MM.1S (cell line): ENCODE data around the gene CHST7.

ENCODE experiments used
- DNase-seq: peaks from one replicate; pipeline ENCODE4 v3.0.0-alpha.2; 2015
- H2AFZ ChIP-seq: fragments of 300-600 bp; sonication (generic); 2 replicates; pipeline ENCODE4 v1.6.0; 2016; ENCODE audit warnings: antibody characterized with exemption, low read length
- H3F3A ChIP-seq: fragments of 300-600 bp; sonication (generic); 2 replicates; pipeline ENCODE4 v1.6.1; 2016; ENCODE audit warnings: mild to moderate bottlenecking, antibody characterized with exemption, low read length, moderate library complexity, mixed read lengths; ENCODE audit not compliant: insufficient read depth
- H3K27ac ChIP-seq: fragments of 300-600 bp; sonication (generic); 2 replicates; pipeline ENCODE4 v1.5.1; 2016; ENCODE audit warnings: mild to moderate bottlenecking, low read length
- H3K27me3 ChIP-seq: fragments of 300-600 bp; sonication (generic); replicated peaks from 2 replicates; pipeline ENCODE4 v1.6.0; 2016; ENCODE audit warnings: low read length; ENCODE audit not compliant: insufficient read depth
- H3K36me3 ChIP-seq: fragments of 300-600 bp; sonication (generic); replicated peaks from 2 replicates; pipeline ENCODE4 v1.6.1; 2016; ENCODE audit warnings: mild to moderate bottlenecking, low read length, mixed read lengths; ENCODE audit not compliant: insufficient read depth
- H3K4me1 ChIP-seq: fragments of 300-600 bp; sonication (generic); 2 replicates; pipeline ENCODE4 v1.6.1; 2016; ENCODE audit warnings: low read length, mixed read lengths
- H3K4me2 ChIP-seq: fragments of 300-600 bp; sonication (generic); 2 replicates; pipeline ENCODE4 v1.6.0; 2016; ENCODE audit warnings: low read depth, low read length
- H3K4me3 ChIP-seq: fragments of 300-600 bp; sonication (generic); 2 replicates; pipeline ENCODE4 v1.5.1; 2016; ENCODE audit warnings: low read length, mixed read lengths
- H3K79me2 ChIP-seq: fragments of 300-600 bp; sonication (generic); 2 replicates; pipeline ENCODE4 v1.6.1; 2016; ENCODE audit warnings: mixed run types, low read length, mixed read lengths
- H3K9ac ChIP-seq: fragments of 300-600 bp; sonication (generic); 2 replicates; pipeline ENCODE4 v1.6.1; 2016; ENCODE audit warnings: low read length, mixed read lengths
- H3K9me2 ChIP-seq: fragments of 300-600 bp; sonication (generic); replicated peaks from 2 replicates; pipeline ENCODE4 v1.6.1; 2016; ENCODE audit warnings: mild to moderate bottlenecking, low read length, mixed read lengths; ENCODE audit not compliant: insufficient read depth
- H3K9me3 ChIP-seq: fragments of 300-600 bp; sonication (generic); replicated peaks from 2 replicates; pipeline ENCODE4 v1.6.1; 2016; ENCODE audit warnings: mild to moderate bottlenecking, low read length, mixed read lengths; ENCODE audit not compliant: insufficient read depth
- H4K20me1 ChIP-seq: fragments of 300-600 bp; sonication (generic); 2 replicates; pipeline ENCODE4 v1.6.1; 2016; ENCODE audit warnings: mild to moderate bottlenecking, low read length, moderate library complexity, mixed read lengths; ENCODE audit not compliant: insufficient read depth
- EZH2 ChIP-seq: fragments of 300-600 bp; sonication (generic); optimal IDR thresholded peaks from 2 replicates; pipeline ENCODE3; 2017; ENCODE audit warnings: low read depth, mild to moderate bottlenecking, antibody characterized with exemption, low read length, mixed read lengths
- EZH2phosphoT487 ChIP-seq: fragments of 300-600 bp; sonication (generic); IDR thresholded peaks from 2 replicates; pipeline ENCODE4 v1.6.1; 2018; ENCODE audit warnings: antibody characterized with exemption, low read length
- TF ChIP-seq, protein P1 (sequence below): fragments of 300-600 bp; sonication (generic); IDR thresholded peaks from 2 replicates; pipeline ENCODE4 v1.5.1; 2016; ENCODE audit warnings: antibody characterized with exemption, low read length, mixed read lengths

Gene CHST7

GRCh38 chrX:46582325-46582724 is 8.8 kb downstream of the CHST7 start:
- Histone ChIP-seq H4K20me1 (no peaks in the 10 kb centered on the region), H3K9me3 (no peaks in the 10 kb centered on the region), H2AFZ (no peak overlapping the region), H3K27me3 (no peaks in the 10 kb centered on the region), H3K27ac (no peak overlapping the region), H3K4me2 (no peak overlapping the region), H3K36me3 (no peaks in the 10 kb centered on the region), H3K4me1 (no peaks in the 10 kb centered on the region), H3K9me2 (no peaks in the 10 kb centered on the region), H3K4me3 (no peak overlapping the region), H3K9ac (no peak overlapping the region), H3K79me2 (peaks cover 1% of the 10 kb centered on the region), H3F3A (no peaks in the 10 kb centered on the region)
- TF ChIP-seq, protein P1, sequence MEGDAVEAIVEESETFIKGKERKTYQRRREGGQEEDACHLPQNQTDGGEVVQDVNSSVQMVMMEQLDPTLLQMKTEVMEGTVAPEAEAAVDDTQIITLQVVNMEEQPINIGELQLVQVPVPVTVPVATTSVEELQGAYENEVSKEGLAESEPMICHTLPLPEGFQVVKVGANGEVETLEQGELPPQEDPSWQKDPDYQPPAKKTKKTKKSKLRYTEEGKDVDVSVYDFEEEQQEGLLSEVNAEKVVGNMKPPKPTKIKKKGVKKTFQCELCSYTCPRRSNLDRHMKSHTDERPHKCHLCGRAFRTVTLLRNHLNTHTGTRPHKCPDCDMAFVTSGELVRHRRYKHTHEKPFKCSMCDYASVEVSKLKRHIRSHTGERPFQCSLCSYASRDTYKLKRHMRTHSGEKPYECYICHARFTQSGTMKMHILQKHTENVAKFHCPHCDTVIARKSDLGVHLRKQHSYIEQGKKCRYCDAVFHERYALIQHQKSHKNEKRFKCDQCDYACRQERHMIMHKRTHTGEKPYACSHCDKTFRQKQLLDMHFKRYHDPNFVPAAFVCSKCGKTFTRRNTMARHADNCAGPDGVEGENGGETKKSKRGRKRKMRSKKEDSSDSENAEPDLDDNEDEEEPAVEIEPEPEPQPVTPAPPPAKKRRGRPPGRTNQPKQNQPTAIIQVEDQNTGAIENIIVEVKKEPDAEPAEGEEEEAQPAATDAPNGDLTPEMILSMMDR = no peak
- TF ChIP-seq EZH2phosphoT487 (no peak), EZH2 (no peak)
- no peak for DNase-seq

DNA sequence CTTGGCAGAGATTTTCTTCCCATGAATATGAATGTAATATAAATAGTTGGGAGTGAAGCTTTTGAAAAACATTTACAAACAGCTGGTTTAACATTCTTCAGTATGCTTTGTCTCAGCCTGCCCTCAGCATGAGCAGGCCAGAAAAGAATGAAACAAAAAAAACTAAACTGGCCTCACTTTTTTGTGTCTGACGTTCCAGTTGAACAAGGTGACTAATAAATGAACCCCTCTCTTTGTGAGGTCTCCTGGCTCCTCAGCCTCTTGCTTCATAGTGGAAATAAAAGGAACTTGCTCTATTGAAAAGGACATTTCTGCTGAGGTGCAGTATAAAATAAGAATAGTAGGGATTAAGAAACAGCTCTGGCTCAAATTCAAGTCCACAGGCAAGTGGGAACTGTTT is 9.4 kb downstream of the CHST7 start:
- Histone ChIP-seq H4K20me1 (no peaks in the 10 kb centered on the region), H3K79me2 (no peaks in the 10 kb centered on the region; the same call in 1 of the 2 replicates), H3K27me3 (no peaks in the 10 kb centered on the region), H3K9me3 (no peaks in the 10 kb centered on the region), H3K9me2 (no peaks in the 10 kb centered on the region), H3K4me1 (no peaks in the 10 kb centered on the region), H3K36me3 (no peaks in the 10 kb centered on the region), H3K9ac (no peak overlapping the region), H3K4me2 (no peak overlapping the region), H3K27ac (no peak overlapping the region), H2AFZ (no peak overlapping the region), H3F3A (no peaks in the 10 kb centered on the region), H3K4me3 (no peak overlapping the region)
- TF ChIP-seq EZH2phosphoT487 (no peak), EZH2 (no peak)
- TF ChIP-seq, protein P1 = no peak
- DNase-seq = no peak

DNA sequence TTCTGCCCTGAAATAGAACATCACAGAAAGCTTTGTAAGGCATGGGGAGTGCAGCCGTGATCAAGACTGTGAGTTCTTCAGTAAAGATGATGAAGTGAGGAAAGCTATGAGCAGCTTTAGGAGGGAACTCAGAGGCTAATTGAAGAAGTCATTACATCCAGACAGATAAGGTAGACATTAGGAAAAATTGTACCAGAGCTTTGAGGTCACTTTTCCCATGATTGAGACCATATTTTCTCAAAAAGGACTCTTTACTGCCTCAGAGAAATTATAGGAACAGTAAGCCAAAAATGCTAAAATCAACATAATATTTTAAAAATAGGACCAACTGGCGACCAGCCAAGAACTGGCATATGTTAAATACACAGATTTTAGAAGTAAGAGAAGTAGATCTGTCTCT is 11.2 kb downstream of the CHST7 start:
- Histone ChIP-seq H3K9ac (no peak overlapping the region), H3K9me2 (no peaks in the 10 kb centered on the region), H3K4me3 (no peak overlapping the region), H3K4me1 (no peaks in the 10 kb centered on the region), H3K36me3 (no peaks in the 10 kb centered on the region), H3K27me3 (no peaks in the 10 kb centered on the region), H3K9me3 (no peaks in the 10 kb centered on the region), H3K27ac (no peak overlapping the region), H3F3A (no peaks in the 10 kb centered on the region), H3K79me2 (no peaks in the 10 kb centered on the region; the same call in 1 of the 2 replicates), H4K20me1 (no peaks in the 10 kb centered on the region), H2AFZ (no peak overlapping the region), H3K4me2 (no peak overlapping the region)
- TF ChIP-seq EZH2phosphoT487 (no peak), EZH2 (no peak)
- TF ChIP-seq, protein P1 = no peak
- no peak for DNase-seq

GRCh38 chrX:46587158-46587557 is 13.6 kb downstream of the CHST7 start:
- Histone ChIP-seq H3K9me2 (no peaks in the 10 kb centered on the region), H3K27ac (no peak overlapping the region), H3K27me3 (no peaks in the 10 kb centered on the region), H3K4me1 (no peaks in the 10 kb centered on the region), H3K36me3 (no peaks in the 10 kb centered on the region), H3K9ac (no peak overlapping the region), H3F3A (no peaks in the 10 kb centered on the region), H3K4me3 (no peak overlapping the region), H3K9me3 (no peaks in the 10 kb centered on the region), H2AFZ (no peak overlapping the region), H3K4me2 (no peak overlapping the region), H4K20me1 (no peaks in the 10 kb centered on the region), H3K79me2 (no peaks in the 10 kb centered on the region; the same call in 1 of the 2 replicates)
- TF ChIP-seq EZH2phosphoT487 = no peak
- TF ChIP-seq, protein P1 = no peak
- TF ChIP-seq EZH2 = no peak
- no peak for DNase-seq
